ENCODE results near the gene WNK4. TPM values are rescaled to one million over a fixed set of nuclear protein-coding genes. Genes with fewer than 3 reads are reported as not detected.

WNK4 gene
- polyA plus RNA-seq, 1 donor from 2014 or later, result 0.10 TPM

DNA sequence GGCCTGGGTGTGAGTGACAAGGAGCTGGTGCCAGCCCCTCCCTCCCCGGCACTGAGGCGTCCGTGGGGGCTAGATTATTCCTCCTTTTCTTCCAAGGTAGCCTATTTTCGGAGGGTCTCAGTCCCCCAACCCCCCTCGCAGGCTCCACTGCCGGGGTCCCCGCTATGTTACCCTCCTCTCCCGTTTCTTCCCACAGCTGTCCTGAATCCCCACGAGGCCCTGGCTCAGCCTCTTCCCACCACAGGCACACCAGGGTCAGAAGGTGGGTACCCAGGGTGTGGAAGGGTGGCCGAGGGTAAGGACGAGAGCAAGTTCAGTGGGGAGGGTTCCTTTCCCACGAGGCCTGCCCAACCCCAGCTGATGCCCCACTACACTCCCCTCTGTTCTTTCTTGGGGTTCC lies 18.8 kb upstream of the WNK4 start:
- no peak overlapping the region for H3K27ac ChIP-seq (ENCODE audit: low read length)
- H3K9me2 ChIP-seq (ENCODE audit: insufficient read depth, low read length), result no peaks in the 10 kb centered on the region
- H3F3A ChIP-seq (ENCODE audit: insufficient read depth, low read length, poor library complexity, severe bottlenecking), result no peaks in the 10 kb centered on the region
- no peaks in the 10 kb centered on the region for H3K9me3 ChIP-seq (ENCODE audit: low read length)
- H3K9ac ChIP-seq (ENCODE audit: low read length), result peak overlapping the region; percentile 49
- H4K20me1 ChIP-seq (ENCODE audit: insufficient read depth), result no peaks in the 10 kb centered on the region
- no peaks in the 10 kb centered on the region for H3K79me2 ChIP-seq (replicated peaks; ENCODE audit: insufficient read depth, low read length)
- peak overlapping the region; percentile 61 for H3K4me3 ChIP-seq (ENCODE audit: low read length)
- TF ChIP-seq TAF1 (IDR thresholded peaks at IDR 0.05; ENCODE audit: low read depth) (no peak), REST (IDR thresholded peaks at IDR 0.05; ENCODE audit: borderline replicate concordance) (no peak), SMC3 (conservative IDR thresholded peaks at IDR 0.05; ENCODE audit: poor library complexity) (no peak), MXI1 (conservative IDR thresholded peaks at IDR 0.05; ENCODE audit: poor library complexity, severe bottlenecking) (no peak), EZH2 (IDR thresholded peaks at IDR 0.05; ENCODE audit: borderline replicate concordance, insufficient read depth, low read length, poor library complexity, severe bottlenecking) (no peak), RAD21 (conservative IDR thresholded peaks at IDR 0.05) (no peak), POLR2AphosphoS5 (IDR thresholded peaks at IDR 0.05) (no peak), EP300 (conservative IDR thresholded peaks at IDR 0.05; ENCODE audit: poor library complexity, severe bottlenecking) (no peak)
- TF ChIP-seq, protein P1, sequence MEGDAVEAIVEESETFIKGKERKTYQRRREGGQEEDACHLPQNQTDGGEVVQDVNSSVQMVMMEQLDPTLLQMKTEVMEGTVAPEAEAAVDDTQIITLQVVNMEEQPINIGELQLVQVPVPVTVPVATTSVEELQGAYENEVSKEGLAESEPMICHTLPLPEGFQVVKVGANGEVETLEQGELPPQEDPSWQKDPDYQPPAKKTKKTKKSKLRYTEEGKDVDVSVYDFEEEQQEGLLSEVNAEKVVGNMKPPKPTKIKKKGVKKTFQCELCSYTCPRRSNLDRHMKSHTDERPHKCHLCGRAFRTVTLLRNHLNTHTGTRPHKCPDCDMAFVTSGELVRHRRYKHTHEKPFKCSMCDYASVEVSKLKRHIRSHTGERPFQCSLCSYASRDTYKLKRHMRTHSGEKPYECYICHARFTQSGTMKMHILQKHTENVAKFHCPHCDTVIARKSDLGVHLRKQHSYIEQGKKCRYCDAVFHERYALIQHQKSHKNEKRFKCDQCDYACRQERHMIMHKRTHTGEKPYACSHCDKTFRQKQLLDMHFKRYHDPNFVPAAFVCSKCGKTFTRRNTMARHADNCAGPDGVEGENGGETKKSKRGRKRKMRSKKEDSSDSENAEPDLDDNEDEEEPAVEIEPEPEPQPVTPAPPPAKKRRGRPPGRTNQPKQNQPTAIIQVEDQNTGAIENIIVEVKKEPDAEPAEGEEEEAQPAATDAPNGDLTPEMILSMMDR (IDR thresholded peaks at IDR 0.05; ENCODE audit: poor library complexity, severe bottlenecking), result no peak
- no peak overlapping the region for H3K4me2 ChIP-seq (ENCODE audit: low read length)
- no peak overlapping the region for H2AFZ ChIP-seq (ENCODE audit: low read depth, low read length)
- no peaks in the 10 kb centered on the region for H3K36me3 ChIP-seq (ENCODE audit: insufficient read depth, low read length)
- peaks cover 29% of the 10 kb centered on the region for H3K27me3 ChIP-seq (ENCODE audit: insufficient read depth, low read depth, low read length)

- H3F3A ChIP-seq (ENCODE audit: insufficient read depth, low read length, poor library complexity, severe bottlenecking), result no peaks in the 10 kb centered on the region
- no peaks in the 10 kb centered on the region for H3K9me3 ChIP-seq (ENCODE audit: low read length)
- H3K4me2 ChIP-seq (ENCODE audit: low read length), result no peak overlapping the region
- no peaks in the 10 kb centered on the region for H3K79me2 ChIP-seq (replicated peaks; ENCODE audit: insufficient read depth, low read length)
- no peak overlapping the region for H2AFZ ChIP-seq (ENCODE audit: low read depth, low read length)
- H4K20me1 ChIP-seq (ENCODE audit: insufficient read depth), result no peaks in the 10 kb centered on the region
- no peaks in the 10 kb centered on the region for H3K36me3 ChIP-seq (ENCODE audit: insufficient read depth, low read length)
- H3K4me3 ChIP-seq (ENCODE audit: low read length), result no peak overlapping the region
- H3K9me2 ChIP-seq (ENCODE audit: insufficient read depth, low read length), result no peaks in the 10 kb centered on the region
- H3K27me3 ChIP-seq (ENCODE audit: insufficient read depth, low read depth, low read length), result peaks cover 11% of the 10 kb centered on the region
- TF ChIP-seq REST (IDR thresholded peaks at IDR 0.05; ENCODE audit: borderline replicate concordance) (no peak), TAF1 (IDR thresholded peaks at IDR 0.05; ENCODE audit: low read depth) (no peak), MXI1 (conservative IDR thresholded peaks at IDR 0.05; ENCODE audit: poor library complexity, severe bottlenecking) (no peak), EZH2 (IDR thresholded peaks at IDR 0.05; ENCODE audit: borderline replicate concordance, insufficient read depth, low read length, poor library complexity, severe bottlenecking) (no peak), RAD21 (conservative IDR thresholded peaks at IDR 0.05) (no peak), POLR2AphosphoS5 (IDR thresholded peaks at IDR 0.05) (no peak), EP300 (conservative IDR thresholded peaks at IDR 0.05; ENCODE audit: poor library complexity, severe bottlenecking) (no peak), SMC3 (conservative IDR thresholded peaks at IDR 0.05; ENCODE audit: poor library complexity) (no peak)
- TF ChIP-seq, protein P1 (IDR thresholded peaks at IDR 0.05; ENCODE audit: poor library complexity, severe bottlenecking), result no peak
- H3K9ac ChIP-seq (ENCODE audit: low read length), result no peak overlapping the region
- H3K27ac ChIP-seq (ENCODE audit: low read length), result no peak overlapping the region
Observed at GRCh38 chr17:42766124-42766523, 14.3 kb upstream of the WNK4 start.
